ENCODE data around the gene TRIO. TPM values are rescaled to one million over a fixed set of nuclear protein-coding genes. Genes with fewer than 3 reads are reported as not detected.
A peak's percentile ranks its signal among the peaks of the same experiment; 100 is the strongest.

TRIO gene
- total RNA-seq, 4 donors from 2014 or later = 112 to 155 (median 145) TPM

DNA sequence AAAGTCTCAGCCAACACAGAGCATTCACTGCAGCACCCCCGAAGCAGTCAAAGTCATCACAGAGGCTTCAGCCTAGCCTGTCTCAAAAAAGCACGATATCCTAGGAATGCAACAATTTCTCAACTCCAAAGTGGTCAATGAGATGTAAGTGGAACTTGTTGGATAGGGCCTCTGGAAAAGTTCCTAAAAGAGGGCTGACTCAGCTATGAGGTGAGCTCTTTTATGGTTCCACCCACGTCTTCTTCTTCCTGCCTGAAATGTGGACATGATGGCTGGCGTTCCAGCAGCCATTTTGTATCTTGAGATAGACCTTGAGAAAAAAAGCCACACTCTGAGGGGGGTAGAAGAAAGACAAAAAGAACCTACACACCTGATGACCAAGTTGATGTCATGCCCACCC, 32.5 kb upstream of the TRIO start:
- TF ChIP-seq POLR2AphosphoS5 (IDR thresholded peaks at IDR 0.05) (no peak), EP300 (IDR thresholded peaks at IDR 0.05) (no peak), POLR2A (IDR thresholded peaks at IDR 0.05; ENCODE audit: low read depth) (no peak)
- TF ChIP-seq, protein P1, sequence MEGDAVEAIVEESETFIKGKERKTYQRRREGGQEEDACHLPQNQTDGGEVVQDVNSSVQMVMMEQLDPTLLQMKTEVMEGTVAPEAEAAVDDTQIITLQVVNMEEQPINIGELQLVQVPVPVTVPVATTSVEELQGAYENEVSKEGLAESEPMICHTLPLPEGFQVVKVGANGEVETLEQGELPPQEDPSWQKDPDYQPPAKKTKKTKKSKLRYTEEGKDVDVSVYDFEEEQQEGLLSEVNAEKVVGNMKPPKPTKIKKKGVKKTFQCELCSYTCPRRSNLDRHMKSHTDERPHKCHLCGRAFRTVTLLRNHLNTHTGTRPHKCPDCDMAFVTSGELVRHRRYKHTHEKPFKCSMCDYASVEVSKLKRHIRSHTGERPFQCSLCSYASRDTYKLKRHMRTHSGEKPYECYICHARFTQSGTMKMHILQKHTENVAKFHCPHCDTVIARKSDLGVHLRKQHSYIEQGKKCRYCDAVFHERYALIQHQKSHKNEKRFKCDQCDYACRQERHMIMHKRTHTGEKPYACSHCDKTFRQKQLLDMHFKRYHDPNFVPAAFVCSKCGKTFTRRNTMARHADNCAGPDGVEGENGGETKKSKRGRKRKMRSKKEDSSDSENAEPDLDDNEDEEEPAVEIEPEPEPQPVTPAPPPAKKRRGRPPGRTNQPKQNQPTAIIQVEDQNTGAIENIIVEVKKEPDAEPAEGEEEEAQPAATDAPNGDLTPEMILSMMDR (IDR thresholded peaks at IDR 0.05) = no peak
- H3K27ac ChIP-seq (replicated peaks in 1 of 4) = peak overlapping the region in 2 of 4 donors; percentile 3 to 22
- intact Hi-C loops (cut with DNase I) = no loop called here
- H3K4me1 ChIP-seq = peaks cover 0 to 28% (median 25%) of the 10 kb centered on the region in 4 donors
- DNase-seq (ENCODE audit: extremely low spot score) = no peak
- H3K9me3 ChIP-seq = no peaks in the 10 kb centered on the region
- 82% methylated on average over 4 of the region's 4 CpGs for WGBS
- no peaks in the 10 kb centered on the region for H3K36me3 ChIP-seq
- H3K4me3 ChIP-seq = no peak overlapping the region
- H3K27me3 ChIP-seq = no peaks in the 10 kb centered on the region

DNA sequence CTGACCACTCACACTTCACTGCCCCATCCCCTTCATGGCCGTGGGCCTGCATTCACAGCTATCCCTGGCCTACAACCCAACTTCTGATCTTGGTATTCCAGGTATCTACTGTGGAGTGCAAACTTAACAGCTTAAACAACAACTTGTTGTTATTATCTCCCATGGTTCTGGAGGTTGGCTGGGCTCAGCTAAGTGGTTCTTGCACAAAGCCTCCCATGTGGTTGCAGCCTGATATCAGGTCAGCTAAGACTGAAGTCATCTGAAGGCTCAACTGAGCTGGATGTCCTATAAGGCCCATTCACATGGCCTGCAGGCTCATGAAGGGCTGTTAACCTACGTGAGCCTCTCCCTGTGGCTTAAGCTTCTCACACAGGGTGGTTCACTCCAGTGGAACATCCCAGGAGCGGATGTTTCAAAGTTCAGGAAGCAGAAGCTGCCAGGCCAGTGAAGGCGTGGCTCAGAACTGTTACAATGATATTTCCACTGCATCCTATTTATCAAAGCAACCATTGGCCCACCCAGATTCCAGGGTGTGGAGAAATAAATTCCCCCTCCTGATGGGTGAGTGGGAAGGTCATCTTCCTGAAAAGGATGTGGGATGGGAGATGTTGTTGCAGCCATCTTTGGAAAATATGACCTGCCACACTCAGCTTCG, 30.0 kb upstream of the TRIO start:
- no peak for DNase-seq (ENCODE audit: extremely low spot score)
- no peaks in the 10 kb centered on the region for H3K27me3 ChIP-seq
- 60% methylated on average over 4 of the region's 5 CpGs for WGBS
- intact Hi-C loops (cut with DNase I) = no loop called here
- H3K27ac ChIP-seq (replicated peaks in 1 of 4) = peak overlapping the region in 3 of 4 donors; percentile 15 to 34 (median 21)
- TF ChIP-seq POLR2AphosphoS5 (IDR thresholded peaks at IDR 0.05) (peak; percentile 35 to 43), EP300 (IDR thresholded peaks at IDR 0.05) (no peak)
- TF ChIP-seq, protein P1 (IDR thresholded peaks at IDR 0.05) = no peak
- peaks cover 0 to 26% (median 22%) of the 10 kb centered on the region in 4 donors for H3K4me1 ChIP-seq
- no peaks in the 10 kb centered on the region for H3K36me3 ChIP-seq
- no peak overlapping the region for H3K4me3 ChIP-seq
- H3K9me3 ChIP-seq = no peaks in the 10 kb centered on the region

DNA sequence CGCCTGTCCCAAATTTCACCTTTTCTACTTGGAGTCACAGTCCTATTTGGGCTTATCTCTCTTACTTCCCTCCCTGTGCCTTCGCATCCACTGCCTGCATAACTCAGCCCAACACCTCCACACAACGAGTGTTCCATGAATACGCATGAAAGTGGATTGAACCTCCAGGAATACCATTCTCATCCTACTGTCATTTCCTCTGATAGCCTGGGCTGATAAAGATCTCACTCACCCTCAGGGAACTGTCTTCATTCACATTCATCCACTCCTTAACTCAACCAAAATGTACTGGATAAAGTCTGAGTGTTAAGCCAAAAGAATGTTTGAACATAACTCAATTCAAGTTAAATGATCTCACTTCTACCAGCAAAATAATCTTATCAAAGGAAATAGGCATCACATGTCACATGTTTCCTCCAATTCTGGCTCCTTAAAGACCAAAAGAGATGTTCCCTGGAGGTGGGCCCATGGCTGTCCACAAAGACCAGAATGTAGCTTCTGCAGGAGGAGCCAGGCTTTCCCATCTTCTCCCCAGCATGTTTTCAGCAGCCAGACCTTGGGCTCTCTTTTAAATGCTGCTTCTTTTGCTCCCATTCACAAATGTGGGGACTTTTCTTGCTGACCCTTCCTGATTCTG, 28.4 kb upstream of the TRIO start:
- Histone ChIP-seq H3K4me3 (no peak overlapping the region), H3K4me1 (peaks cover 0 to 18% (median 11%) of the 10 kb centered on the region in 4 donors), H3K36me3 (no peaks in the 10 kb centered on the region), H3K9me3 (no peaks in the 10 kb centered on the region), H3K27ac (replicated peaks in 1 of 4) (no peak overlapping the region), H3K27me3 (no peaks in the 10 kb centered on the region)
- intact Hi-C loops (cut with DNase I) = no loop called here
- no peak for TF ChIP-seq POLR2AphosphoS5 (IDR thresholded peaks at IDR 0.05)
- no peak for TF ChIP-seq EP300 (IDR thresholded peaks at IDR 0.05)
- TF ChIP-seq POLR2A (IDR thresholded peaks at IDR 0.05; ENCODE audit: low read depth) = no peak
- TF ChIP-seq, protein P1 (IDR thresholded peaks at IDR 0.05) = no peak
- no peak for DNase-seq (ENCODE audit: extremely low spot score)
- WGBS = 81% methylated on average over 4 of the region's 4 CpGs

DNA sequence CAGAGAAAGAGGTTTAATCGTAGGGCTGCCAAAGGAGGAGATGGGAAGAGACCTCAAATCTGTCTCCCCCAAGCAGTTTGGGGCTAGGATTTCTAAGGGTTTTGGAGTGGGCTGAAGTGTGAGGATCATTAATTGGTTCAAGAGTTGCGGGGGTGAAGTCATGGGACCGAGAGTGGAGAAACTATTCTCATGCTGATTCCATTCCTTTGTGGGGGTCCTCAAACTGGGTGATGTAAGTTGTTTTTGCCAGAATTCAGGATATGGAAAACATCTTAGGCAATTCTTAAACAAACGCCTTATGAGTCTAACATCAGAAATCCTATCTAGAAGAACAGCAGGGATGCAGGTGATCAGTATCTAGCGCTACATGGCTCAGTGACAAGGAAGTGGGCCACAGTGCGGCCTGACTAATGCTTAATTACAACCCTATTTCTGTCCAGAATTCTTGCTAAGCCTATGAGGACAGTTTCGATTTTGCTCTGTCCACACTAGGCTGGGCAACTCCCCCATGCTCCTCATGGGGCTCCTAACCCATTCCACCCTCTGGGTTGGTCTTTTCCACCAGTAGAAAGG, 27.7 kb upstream of the TRIO start:
- Histone ChIP-seq H3K4me3 (no peak overlapping the region), H3K4me1 (peaks cover 0 to 18% (median 11%) of the 10 kb centered on the region in 4 donors), H3K27me3 (no peaks in the 10 kb centered on the region), H3K36me3 (no peaks in the 10 kb centered on the region), H3K9me3 (no peaks in the 10 kb centered on the region), H3K27ac (replicated peaks in 1 of 4) (no peak overlapping the region)
- TF ChIP-seq EP300 (IDR thresholded peaks at IDR 0.05) = no peak
- no peak for DNase-seq (ENCODE audit: extremely low spot score)
- intact Hi-C loops (cut with DNase I) = no loop called here
- WGBS = 97% methylated on average over 7 of the region's 7 CpGs

DNA sequence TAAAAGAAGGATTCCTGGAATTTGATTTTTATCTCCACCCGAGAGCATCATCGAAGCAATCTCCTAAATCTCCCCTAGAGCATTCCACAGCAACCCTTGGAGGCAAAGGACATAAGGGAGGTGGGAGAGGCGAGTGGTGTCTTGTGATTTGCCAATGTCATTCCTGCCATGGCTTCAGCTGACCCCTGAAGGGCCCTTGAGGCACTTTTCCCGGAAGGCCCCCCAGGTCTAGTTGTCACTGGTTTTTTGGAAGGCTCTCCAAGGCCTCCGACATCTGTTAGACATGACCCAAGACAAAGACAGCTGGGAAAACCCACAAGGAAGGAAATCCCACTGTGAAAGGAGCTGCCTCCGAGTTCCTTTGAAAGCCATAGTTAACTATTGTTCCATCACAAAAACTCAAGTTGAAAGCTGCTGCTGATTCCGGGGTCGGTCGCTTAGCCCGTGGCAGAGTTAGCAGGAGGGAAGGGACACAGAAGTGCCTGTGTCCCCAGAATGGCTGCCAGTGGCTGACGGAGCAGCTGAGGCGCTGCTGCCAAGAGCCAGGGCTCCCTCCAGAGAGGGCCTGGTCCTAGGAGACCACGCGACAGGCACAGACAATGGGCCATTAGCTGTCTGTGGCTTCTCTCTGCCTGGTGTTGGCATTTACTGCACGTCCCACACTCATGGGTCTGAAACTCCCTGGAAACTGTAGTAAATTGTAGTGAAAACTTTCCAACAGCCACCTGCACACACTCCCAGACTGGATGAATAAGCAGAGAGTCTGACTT, 24.4 kb upstream of the TRIO start:
- 83% methylated on average over 13 of the region's 15 CpGs for WGBS

More for the DNA sequence above, 24.4 kb upstream of the TRIO start:
- Histone ChIP-seq H3K36me3 (no peaks in the 10 kb centered on the region), H3K9me3 (no peaks in the 10 kb centered on the region), H3K27me3 (no peaks in the 10 kb centered on the region), H3K27ac (replicated peaks in 1 of 4) (peak overlapping the region in 1 of 4 donors; percentile 10), H3K4me1 (peaks cover 0 to 9% (median 5%) of the 10 kb centered on the region in 4 donors), H3K4me3 (no peak overlapping the region)
- TF ChIP-seq EP300 (IDR thresholded peaks at IDR 0.05) (no peak), POLR2A (IDR thresholded peaks at IDR 0.05; ENCODE audit: low read depth) (no peak), POLR2AphosphoS5 (IDR thresholded peaks at IDR 0.05) (no peak)
- TF ChIP-seq, protein P1 (IDR thresholded peaks at IDR 0.05) = no peak
- intact Hi-C loops (cut with DNase I) = no loop called here
- DNase-seq (ENCODE audit: extremely low spot score) = no peak
